ENCODE measurements around the gene FLT1. TPM values are rescaled to one million over a fixed set of nuclear protein-coding genes. Genes with fewer than 3 reads are reported as not detected.

Gene FLT1
- total RNA-seq, 1 donor from 2014 or later: not detected

DNA sequence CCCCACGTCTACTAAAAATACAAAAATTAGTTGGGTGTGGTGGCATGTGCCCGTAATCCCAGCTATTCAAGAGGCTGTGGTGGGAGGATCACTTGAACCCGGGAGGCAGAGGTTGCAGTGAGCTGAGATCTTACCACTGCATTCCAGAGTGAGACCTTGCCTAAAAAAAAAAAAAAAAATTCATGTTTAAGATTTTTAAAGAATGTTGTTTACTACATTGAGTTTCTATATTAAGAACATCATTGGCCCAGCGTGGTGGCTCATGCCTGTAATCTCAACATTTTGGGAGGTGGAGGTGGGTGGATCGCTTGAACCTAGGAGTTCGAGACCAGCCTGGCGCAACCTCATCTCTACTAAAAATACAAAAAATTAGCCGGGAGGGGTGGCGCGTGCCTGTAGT, 31.9 kb upstream of the FLT1 start:
- DNase-seq (ENCODE audit: low read depth) (no peak), FAIRE-seq (no peak)
- TF ChIP-seq, protein P1, sequence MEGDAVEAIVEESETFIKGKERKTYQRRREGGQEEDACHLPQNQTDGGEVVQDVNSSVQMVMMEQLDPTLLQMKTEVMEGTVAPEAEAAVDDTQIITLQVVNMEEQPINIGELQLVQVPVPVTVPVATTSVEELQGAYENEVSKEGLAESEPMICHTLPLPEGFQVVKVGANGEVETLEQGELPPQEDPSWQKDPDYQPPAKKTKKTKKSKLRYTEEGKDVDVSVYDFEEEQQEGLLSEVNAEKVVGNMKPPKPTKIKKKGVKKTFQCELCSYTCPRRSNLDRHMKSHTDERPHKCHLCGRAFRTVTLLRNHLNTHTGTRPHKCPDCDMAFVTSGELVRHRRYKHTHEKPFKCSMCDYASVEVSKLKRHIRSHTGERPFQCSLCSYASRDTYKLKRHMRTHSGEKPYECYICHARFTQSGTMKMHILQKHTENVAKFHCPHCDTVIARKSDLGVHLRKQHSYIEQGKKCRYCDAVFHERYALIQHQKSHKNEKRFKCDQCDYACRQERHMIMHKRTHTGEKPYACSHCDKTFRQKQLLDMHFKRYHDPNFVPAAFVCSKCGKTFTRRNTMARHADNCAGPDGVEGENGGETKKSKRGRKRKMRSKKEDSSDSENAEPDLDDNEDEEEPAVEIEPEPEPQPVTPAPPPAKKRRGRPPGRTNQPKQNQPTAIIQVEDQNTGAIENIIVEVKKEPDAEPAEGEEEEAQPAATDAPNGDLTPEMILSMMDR (IDR thresholded peaks at IDR 0.05; ENCODE audit: insufficient read depth, low read length, severe bottlenecking): no peak
- Histone ChIP-seq H3K4me3 (ENCODE audit: low read depth, low read length) (no peak overlapping the region), H3K27me3 (ENCODE audit: control insufficient read depth, insufficient read depth, low read length) (peaks cover 10% of the 10 kb centered on the region), H3K36me3 (ENCODE audit: control insufficient read depth, insufficient read depth, low read length) (no peaks in the 10 kb centered on the region)

- H3K27me3 ChIP-seq (ENCODE audit: control insufficient read depth, insufficient read depth, low read length): no peaks in the 10 kb centered on the region
Observed at GRCh38 chr13:28522871-28523270, 27.9 kb upstream of the FLT1 start.

GRCh38 chr13:28513745-28514144, 18.8 kb upstream of the FLT1 start:
- H3K36me3 ChIP-seq (ENCODE audit: control insufficient read depth, insufficient read depth, low read length): no peaks in the 10 kb centered on the region
- DNase-seq (ENCODE audit: low read depth) (no peak), FAIRE-seq (no peak)
- H3K4me3 ChIP-seq (ENCODE audit: low read depth, low read length): no peak overlapping the region
- TF ChIP-seq, protein P1 (IDR thresholded peaks at IDR 0.05; ENCODE audit: insufficient read depth, low read length, severe bottlenecking): no peak
- no peaks in the 10 kb centered on the region for H3K27me3 ChIP-seq (ENCODE audit: control insufficient read depth, insufficient read depth, low read length)

More at GRCh38 chr13:28522871-28523270, 27.9 kb upstream of the FLT1 start:
- no peak for FAIRE-seq
- no peak overlapping the region for H3K4me3 ChIP-seq (ENCODE audit: low read depth, low read length)
- TF ChIP-seq, protein P1 (IDR thresholded peaks at IDR 0.05; ENCODE audit: insufficient read depth, low read length, severe bottlenecking): no peak
- DNase-seq (ENCODE audit: low read depth): no peak
- H3K36me3 ChIP-seq (ENCODE audit: control insufficient read depth, insufficient read depth, low read length): no peaks in the 10 kb centered on the region

DNA sequence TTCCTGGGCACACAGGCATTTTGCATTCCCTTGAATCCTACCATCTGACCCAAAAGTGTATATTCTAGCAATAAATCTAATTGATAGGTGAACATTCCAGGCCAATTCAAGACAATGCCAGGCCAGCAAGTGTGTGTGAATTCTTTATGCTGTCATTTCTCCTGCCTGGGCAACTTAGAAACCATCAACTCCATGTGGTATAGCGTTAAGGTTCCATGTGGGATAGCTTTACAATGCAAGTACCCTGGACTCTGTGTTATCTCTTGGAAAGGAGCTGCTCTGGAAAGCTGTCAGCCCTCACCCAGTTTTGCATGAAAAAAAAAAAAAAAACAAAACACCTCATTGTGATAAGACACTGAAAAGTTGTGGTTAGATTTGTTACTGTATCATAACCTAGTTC, 15.6 kb upstream of the FLT1 start:
- DNase-seq (ENCODE audit: low read depth): no peak
- no peak for FAIRE-seq
- TF ChIP-seq, protein P1 (IDR thresholded peaks at IDR 0.05; ENCODE audit: insufficient read depth, low read length, severe bottlenecking): no peak

DNA sequence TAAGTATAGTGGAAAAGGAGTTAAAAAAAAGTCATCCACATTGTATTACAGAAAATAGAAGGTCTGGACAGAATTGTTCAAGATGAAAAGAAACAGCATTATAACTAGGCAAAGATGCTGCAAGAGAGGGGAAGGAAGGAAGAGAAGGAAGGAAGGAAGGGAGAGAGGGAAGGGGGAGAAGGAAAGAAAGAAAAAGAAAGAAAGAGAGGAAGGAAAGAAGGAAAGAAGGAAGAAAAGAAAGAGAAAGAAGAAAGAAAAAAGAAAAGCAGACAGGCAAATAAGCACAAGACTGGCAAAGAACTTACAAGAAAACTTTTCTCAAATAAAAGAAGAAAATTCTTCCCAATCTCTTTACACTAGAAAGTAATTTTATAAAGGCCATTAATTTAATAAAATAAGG, 15.1 kb upstream of the FLT1 start:
- Histone ChIP-seq H3K27me3 (ENCODE audit: control insufficient read depth, insufficient read depth, low read length) (no peaks in the 10 kb centered on the region), H3K4me3 (ENCODE audit: low read depth, low read length) (no peak overlapping the region), H3K36me3 (ENCODE audit: control insufficient read depth, insufficient read depth, low read length) (no peaks in the 10 kb centered on the region)
- TF ChIP-seq, protein P1 (IDR thresholded peaks at IDR 0.05; ENCODE audit: insufficient read depth, low read length, severe bottlenecking): no peak
- DNase-seq (ENCODE audit: low read depth): no peak
- FAIRE-seq: no peak

More for the DNA sequence above, 15.6 kb upstream of the FLT1 start:
- no peaks in the 10 kb centered on the region for H3K27me3 ChIP-seq (ENCODE audit: control insufficient read depth, insufficient read depth, low read length)
- no peak overlapping the region for H3K4me3 ChIP-seq (ENCODE audit: low read depth, low read length)
- no peaks in the 10 kb centered on the region for H3K36me3 ChIP-seq (ENCODE audit: control insufficient read depth, insufficient read depth, low read length)

DNA sequence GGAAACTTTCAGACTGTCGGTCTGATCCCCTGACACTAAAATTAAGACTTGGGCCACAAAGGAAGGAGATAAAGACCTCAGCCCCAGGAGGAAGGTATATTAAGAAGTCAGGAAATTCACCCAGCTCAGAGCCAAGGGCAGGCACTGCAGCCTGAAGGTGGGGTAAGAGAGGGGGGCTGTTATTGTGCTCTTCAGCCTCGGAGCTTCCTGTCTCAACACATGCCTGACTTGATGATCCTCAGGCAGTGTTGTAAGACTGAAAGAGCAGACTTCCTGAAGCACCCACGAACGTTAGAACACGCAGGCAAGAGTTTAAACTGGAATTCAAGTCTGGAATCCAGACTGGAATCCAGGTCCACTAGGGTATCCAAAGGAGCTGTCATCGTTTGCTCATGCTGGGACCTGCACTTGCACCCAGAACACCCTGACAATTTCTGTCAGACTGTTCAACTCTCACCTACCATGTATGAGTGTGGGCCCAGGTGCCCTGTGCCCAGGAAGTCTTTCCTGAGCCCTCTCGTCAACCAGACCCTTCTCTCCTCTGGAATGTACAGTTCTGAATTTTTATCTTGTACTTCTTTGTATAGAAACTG, 10.7 kb upstream of the FLT1 start:
- Histone ChIP-seq H3K27me3 (ENCODE audit: control insufficient read depth, insufficient read depth, low read length) (no peaks in the 10 kb centered on the region), H3K4me3 (ENCODE audit: low read depth, low read length) (no peak overlapping the region), H3K36me3 (ENCODE audit: control insufficient read depth, insufficient read depth, low read length) (no peaks in the 10 kb centered on the region)
- TF ChIP-seq, protein P1 (IDR thresholded peaks at IDR 0.05; ENCODE audit: insufficient read depth, low read length, severe bottlenecking): no peak
- FAIRE-seq (no peak), DNase-seq (ENCODE audit: low read depth) (peak; percentile 57)

Measured in bronchial epithelial cell (primary cell).